Measurements from ENCODE around the gene NUTM1. TPM values are rescaled to one million over a fixed set of nuclear protein-coding genes. Genes with fewer than 3 reads are reported as not detected.
"Not testable (repeated sequence)": the region's sequence is repeated elsewhere in the genome, so short reads cannot be mapped to it uniquely, and the experiment has no call there.

NUTM1 gene
- total RNA-seq, 2 donors from 2014 or later, result not detected

DNA sequence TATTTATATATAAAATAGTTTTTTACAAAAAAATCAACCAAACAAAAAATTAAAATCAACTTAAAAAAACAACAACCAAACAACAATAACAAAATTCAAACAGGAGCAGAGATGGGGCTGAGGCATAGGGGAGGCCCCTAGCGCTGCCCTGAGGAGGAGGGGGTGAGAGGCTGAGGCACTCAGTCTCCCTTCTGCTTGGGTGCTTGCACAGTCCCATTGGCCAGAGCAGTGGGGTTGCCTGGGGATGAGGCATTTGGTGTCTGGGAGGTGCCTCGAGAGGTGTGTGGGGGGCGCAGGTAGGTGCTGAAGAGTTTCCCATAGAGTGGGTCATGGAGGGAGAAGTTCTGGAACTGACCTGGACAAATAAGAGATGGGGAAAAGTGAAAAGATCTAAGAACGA is 15.8 kb downstream of the NUTM1 start:
- intact Hi-C loops (cut with DNase I, micrococcal nuclease), result no loop called here
- no peak for ATAC-seq
- DNase-seq, result no peak

GRCh38 chr15:34359416-34359815 is 16.3 kb downstream of the NUTM1 start:
- intact Hi-C loops (cut with DNase I, micrococcal nuclease), result no loop called here
- DNase-seq (peak; percentile 34 to 62), ATAC-seq (peak; percentile 45)

DNA sequence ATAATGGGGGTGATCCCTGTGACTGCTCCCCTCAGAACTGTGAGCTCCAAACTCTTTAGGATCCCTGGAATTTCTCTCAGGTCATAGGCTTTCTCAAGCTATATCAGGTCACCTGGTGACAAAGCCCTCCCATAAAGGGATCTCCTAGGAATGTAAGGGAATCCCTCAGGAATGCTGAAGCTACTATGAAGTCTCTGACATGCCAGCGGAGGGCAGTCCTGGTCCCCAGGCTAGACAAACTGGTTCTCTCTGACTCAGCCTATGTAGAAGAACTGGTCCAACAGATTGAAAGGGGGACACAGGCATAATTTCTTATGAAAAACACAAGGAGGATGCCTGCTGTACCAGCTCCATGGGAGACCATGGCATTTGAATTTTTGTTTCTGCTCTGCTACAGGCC is 17.2 kb downstream of the NUTM1 start:
- DNase-seq (no peak), ATAC-seq (no peak)
- intact Hi-C loops (cut with DNase I, micrococcal nuclease), result no loop called here

- DNase-seq (no peak), ATAC-seq (no peak)
- intact Hi-C loops (cut with DNase I, micrococcal nuclease), result no loop called here
Measured at GRCh38 chr15:34361278-34361677, 18.2 kb downstream of the NUTM1 start.

- peak; percentile 69 for ATAC-seq
- peak; percentile 82 to 92 for DNase-seq
- intact Hi-C loops (cut with DNase I, micrococcal nuclease), result no loop called here
Measured at GRCh38 chr15:34362047-34362773, 19.1 kb downstream of the NUTM1 start.

DNA sequence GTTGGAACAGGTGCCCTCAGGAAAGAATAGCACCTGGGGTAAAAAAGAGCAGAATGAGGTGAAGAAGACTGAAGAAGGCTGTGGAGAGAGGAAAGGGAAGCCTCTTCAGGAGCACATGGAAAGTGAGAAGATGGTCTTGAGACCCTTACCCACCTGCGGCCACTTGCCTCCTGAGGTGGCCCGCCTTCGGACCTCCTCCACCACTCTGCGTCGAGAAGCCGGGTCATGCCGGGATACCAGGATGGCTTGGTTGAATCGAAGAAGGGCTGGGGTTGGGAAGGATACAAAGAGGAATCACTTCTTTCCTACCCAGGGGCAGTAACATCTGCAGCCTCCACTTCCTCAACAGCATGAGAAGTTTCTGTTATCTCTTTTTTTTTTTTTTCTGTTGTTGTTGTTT is 20.9 kb downstream of the NUTM1 start:
- intact Hi-C loops (cut with DNase I, micrococcal nuclease), result no loop called here
- no peak for ATAC-seq

DNA sequence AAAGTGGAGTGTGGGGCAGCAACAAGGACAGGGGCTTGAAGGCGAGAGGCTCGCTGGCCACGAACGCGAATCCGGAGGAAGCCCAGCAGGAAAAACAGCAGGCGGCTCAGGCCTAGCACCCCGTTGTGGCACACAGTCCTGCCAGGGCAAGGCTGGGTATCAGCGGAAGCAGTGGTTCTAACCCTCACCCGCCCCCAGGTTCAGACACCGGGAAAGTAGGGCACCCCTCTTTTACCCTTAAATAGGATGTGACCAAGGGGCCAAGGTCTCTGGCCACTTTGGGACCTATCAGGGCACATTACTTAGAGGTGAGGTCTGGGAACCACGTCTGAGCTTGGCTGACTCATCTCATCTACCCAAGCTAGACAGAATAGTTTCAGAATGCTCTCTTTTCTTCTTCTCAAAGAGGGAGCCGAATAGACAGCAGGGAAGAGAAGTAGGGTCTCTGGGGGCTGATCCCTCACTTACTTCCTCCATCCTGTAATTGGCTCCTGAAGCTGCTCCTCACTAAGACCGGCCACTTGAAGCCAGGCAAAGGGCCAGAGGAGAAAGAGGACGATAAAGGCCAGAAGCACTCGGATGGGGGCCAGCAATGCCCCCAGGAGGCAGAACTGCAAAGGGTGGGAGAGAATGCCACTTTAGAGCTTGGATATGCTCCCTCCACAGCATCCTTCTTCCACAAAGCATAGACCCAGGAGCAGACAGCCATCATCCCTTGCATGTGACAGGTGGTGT is 22.1 kb downstream of the NUTM1 start:
- intact Hi-C loops (cut with DNase I, micrococcal nuclease), result no loop called here
- ATAC-seq (no peak), DNase-seq (no peak)

More for the DNA sequence above, 20.9 kb downstream of the NUTM1 start:
- no peak for DNase-seq

- no peak for ATAC-seq
- intact Hi-C loops (cut with DNase I, micrococcal nuclease), result no loop called here
- no peak for DNase-seq
Measured at GRCh38 chr15:34365836-34366235, 22.7 kb downstream of the NUTM1 start.

DNA sequence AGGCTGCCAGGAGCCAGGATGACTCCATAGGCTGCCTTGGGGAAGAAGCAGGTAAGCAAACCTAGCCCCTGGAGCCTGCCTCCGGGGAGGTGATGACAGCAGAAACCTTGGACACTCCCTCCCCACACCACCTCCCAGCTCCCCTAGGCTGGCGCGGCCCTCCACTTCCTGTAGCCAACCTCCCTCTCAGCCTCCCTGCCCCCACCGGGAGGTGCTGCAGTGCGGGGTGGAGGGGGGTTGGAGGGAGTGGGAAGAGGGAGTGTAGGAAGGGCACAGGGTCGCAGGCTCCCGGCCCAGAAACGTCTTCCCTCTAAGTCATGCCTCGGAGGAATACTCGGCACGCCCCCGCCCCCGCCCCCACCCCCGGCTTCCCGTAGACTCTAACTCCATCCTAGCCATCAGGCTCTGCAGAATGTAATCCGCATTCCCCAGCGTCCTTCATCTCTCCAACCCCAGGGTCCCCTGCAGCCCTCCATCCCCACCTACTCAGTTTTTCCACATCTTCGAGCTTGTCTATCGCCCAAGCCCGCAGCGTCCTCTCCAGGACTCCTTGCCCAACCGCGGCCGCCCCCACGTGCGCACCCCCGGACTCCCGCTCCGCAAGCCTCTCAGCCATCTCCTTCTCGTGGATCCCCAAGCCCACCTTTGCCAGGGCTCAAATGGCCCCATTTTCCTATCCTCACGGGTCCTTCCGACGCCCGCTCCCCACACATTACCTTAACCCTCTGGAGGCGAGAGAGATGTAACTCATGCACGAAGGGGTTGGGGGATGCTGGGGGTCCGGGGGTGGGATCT is 23.4 kb downstream of the NUTM1 start:
- ATAC-seq (peak; percentile 67), DNase-seq (peak; percentile 90 to 92)
- intact Hi-C loops (cut with DNase I, micrococcal nuclease), result no loop called here

- intact Hi-C loops (cut with DNase I, micrococcal nuclease), result no loop called here
- DNase-seq (peak; percentile 87 to 95), ATAC-seq (peak; percentile 71)
Measured at GRCh38 chr15:34367101-34368081, 24.3 kb downstream of the NUTM1 start, which contains the start of gene LPCAT4. Gene LPCAT4, minus strand, starts transcription at chr15:34367196. Its CDS starts 96 bp downstream, at chr15:34367100.

DNA sequence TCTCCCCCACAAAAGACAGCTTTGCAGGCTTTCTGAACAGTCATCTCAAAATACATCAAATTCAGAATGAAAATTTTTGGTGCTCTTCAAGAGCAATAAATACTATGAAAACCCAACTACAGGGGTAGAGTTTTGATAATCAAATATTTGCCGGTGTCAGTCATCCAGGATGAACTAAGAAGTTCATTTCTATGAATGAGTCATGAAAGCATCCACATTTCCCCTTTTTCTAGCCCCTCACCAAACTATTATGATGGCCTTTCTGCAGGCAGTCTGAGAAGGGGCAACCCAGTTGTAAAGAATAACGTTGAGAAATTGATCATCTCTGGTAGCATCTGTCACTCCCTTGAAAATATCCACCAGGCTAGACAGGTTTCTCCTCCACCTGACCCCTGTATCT is 27.0 kb downstream of the NUTM1 start:
- intact Hi-C loops (cut with DNase I, micrococcal nuclease), result no loop called here
- ATAC-seq (no peak), DNase-seq (no peak)

GRCh38 chr15:34370643-34371042 is 27.5 kb downstream of the NUTM1 start:
- DNase-seq (no peak), ATAC-seq (no peak)
- intact Hi-C loops (cut with DNase I, micrococcal nuclease), result no loop called here

DNA sequence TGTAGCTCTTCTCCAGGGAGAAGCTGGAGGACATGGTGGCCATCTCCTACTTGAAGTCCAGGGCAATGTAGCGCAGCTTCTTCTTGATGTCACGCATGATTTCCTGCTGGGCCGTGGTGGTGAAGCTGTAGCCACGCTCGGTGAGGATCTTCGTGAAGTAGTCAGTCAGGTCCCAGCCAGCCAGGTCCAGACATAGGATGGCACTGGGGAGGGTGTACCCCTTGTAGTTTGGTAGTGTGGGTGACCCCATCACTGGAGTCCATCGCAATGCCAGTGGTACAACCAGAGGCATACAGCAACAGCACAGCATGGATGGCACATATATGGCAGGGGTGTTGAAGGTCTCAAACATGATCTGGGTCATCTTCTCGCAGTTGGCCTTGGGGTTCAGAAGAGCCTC is 30.8 kb downstream of the NUTM1 start:
- no peak for DNase-seq
- intact Hi-C loops (cut with DNase I, micrococcal nuclease), result no loop called here
- ATAC-seq, result no peak

DNA sequence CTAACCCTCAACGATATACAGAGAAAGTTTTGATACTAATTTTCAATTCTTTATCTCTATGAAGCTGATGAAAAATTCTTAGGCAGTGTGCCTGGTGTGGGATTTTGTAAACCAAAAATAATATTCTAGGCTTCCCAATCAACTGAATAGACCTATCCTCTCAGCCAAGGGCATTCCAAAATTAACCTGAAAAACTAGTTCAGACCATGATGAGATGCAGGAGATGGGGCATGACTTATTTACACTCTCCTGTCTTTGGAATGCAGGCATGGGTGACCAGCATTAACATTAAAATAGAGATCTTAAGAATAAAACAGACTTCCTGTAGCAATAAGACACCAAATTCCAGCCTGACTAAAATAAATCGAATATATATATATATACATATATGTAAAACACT is 31.7 kb downstream of the NUTM1 start:
- intact Hi-C loops (cut with DNase I, micrococcal nuclease), result no loop called here
- ATAC-seq, result no peak
- no peak for DNase-seq

DNA sequence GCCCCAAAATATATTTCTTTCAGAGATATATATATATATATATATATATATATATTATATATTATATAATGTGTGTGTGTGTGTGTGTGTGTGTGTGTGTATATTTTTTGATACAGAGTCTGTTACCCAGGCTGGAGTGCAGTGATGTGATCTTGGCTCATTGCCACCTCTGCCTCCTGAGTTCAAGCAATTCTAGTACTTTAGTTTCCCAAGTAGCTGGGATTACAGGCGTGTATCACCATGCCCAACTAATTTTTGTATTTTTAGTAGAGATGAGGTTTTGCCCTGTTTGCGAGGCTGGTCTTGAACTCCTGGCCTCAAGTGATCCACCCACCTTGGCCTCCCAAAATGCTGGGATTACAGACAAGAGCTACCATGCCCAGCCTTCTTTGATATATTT is 32.4 kb downstream of the NUTM1 start:
- ATAC-seq; DNase-seq; intact Hi-C loops (cut with DNase I, micrococcal nuclease): not testable (repeated sequence)

DNA sequence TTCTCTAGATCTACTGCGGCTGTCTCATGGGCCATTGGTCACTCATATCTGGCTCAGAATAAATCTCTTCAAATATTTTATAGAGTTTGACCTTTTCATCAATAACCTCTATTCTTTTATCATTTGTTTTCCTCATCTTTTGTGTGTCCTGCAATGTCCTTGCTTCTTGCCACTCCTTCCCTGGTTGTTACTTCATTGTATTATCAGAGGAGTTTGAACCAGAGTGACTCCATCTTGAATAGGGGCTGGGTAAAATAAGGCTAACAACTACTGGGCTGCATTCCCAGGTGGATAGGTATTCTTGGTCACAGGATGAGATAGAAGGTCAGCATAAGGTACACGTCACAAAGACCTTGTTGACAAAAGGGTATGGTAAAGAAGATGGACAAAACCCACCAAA is 33.7 kb downstream of the NUTM1 start:
- intact Hi-C loops (cut with DNase I, micrococcal nuclease), result no loop called here
- DNase-seq, result no peak
- ATAC-seq, result no peak

DNA sequence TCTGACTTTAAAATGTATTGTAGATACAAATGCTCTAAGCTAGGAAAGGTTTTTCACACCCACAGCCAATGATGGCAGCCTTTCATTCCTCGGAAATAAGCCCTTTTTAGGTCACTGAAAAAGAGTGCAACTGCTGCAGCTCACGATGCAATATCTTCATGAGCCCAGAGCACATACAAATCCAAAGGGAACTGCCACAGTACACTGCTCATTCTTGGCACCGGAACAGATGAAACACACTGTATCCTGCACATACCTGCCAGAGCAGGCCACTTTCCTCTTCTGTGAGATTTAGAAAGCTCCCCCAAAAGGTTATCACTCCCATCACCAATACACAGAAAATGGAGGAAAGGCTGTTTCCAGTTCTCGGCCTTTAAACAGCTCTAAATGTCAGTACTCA is 37.4 kb downstream of the NUTM1 start:
- intact Hi-C loops (cut with DNase I, micrococcal nuclease); DNase-seq; ATAC-seq: not testable (repeated sequence)

DNA sequence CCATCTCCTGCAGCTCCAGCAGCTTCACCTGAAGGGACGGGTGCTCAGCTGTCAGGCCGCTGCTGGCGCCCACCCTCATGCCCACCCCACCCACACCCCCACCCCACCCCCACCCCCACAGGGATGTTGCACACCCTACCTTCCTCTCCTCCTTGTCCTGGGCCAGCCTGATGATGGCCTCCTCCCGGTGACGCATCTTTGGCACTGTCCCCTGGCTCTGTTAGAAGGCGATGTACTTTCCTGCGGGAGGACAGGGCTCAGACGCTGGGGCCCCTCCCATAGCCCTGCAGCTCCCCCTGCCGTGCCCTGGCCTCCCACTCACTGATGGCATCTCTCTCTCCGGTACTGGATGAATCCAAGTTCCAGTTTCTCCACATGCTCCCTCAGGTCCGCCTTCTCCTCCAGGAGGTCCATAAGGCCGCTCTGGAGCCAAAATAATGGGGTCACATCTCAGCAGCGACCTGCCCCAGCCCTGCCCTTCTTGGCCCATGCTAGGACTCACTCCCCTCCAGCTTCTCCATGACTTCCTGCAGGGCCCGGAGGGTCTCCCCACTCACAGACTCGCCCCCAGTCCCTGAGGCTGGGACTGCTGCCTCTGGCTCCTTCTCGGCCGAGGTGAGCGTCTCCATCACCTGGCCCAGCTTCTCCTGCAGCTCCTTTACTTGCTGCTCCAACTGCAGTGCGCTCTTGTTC is 38.9 kb downstream of the NUTM1 start:
- DNase-seq; intact Hi-C loops (cut with DNase I, micrococcal nuclease); ATAC-seq: not testable (repeated sequence)

All from left colon (tissue), 2 donors.